OCI-LY7 (cell line): ENCODE measurements around the gene NHLRC1. TPM values are rescaled to one million over a fixed set of nuclear protein-coding genes. Genes with fewer than 3 reads are reported as not detected.

ENCODE experiments used
- BruUV-seq: library from RNA; stranded (reverse); fragments of 400-500 nt; replicated peaks from 2 replicates; lab custom pipeline; 2021; lab: Mats Ljungman, UMichigan
- CTCF ChIA-PET: fragments of 300-600 bp; sonication (Branson Sonifier 250); formaldehyde crosslinking; loops from one replicate; lab custom pipeline; 2022; ENCODE audit warnings: antibody characterized with exemption; ENCODE audit not compliant: unreplicated experiment; lab: Charles Lee
- POLR2A ChIA-PET: fragments of 300-600 bp; sonication (Branson Sonifier 250); formaldehyde crosslinking; loops from one replicate; lab custom pipeline; 2022; ENCODE audit warnings: antibody characterized with exemption; lab: Charles Lee
- DNase-seq: peaks from one replicate; pipeline ENCODE4 v3.0.0-alpha.2; 2015; ENCODE audit warnings: low spot score
- H2AFZ ChIP-seq: fragments of 200-600 bp; sonication (generic), shearing (Covaris generic); 2 replicates; pipeline ENCODE4 v1.6.1; 2014; ENCODE audit warnings: mild to moderate bottlenecking, antibody characterized with exemption, low read length, moderate library complexity
- H3K27ac ChIP-seq: fragments of 200-600 bp; sonication (generic); 2 replicates; pipeline ENCODE4 v1.5.1; 2014; ENCODE audit warnings: mixed run types, low read depth, mild to moderate bottlenecking, moderate library complexity, low read length, inconsistent platforms; ENCODE audit not compliant: poor library complexity, severe bottlenecking
- H3K36me3 ChIP-seq: fragments of 200-600 bp; sonication (generic); 2 replicates; pipeline ENCODE4 v1.6.1; 2014; ENCODE audit warnings: mild to moderate bottlenecking, antibody characterized with exemption, low read length, moderate library complexity, mixed read lengths; ENCODE audit not compliant: insufficient read depth
- H3K4me1 ChIP-seq: fragments of 200-600 bp; sonication (generic); 2 replicates; pipeline ENCODE4 v1.5.1; 2014; ENCODE audit warnings: mild to moderate bottlenecking, low read length; ENCODE audit not compliant: insufficient read depth, poor library complexity, severe bottlenecking
- H3K4me2 ChIP-seq: fragments of 200-600 bp; sonication (generic); 2 replicates; pipeline ENCODE4 v1.6.1; 2014; ENCODE audit warnings: mild to moderate bottlenecking, low read length
- H3K4me3 ChIP-seq: fragments of 200-600 bp; sonication (generic); 2 replicates; pipeline ENCODE4 v1.5.1; 2014; ENCODE audit warnings: mild to moderate bottlenecking, low read depth, low read length; ENCODE audit not compliant: poor library complexity, severe bottlenecking
- H3K79me2 ChIP-seq: fragments of 200-600 bp; sonication (generic); 2 replicates; pipeline ENCODE4 v1.6.1; 2016; ENCODE audit warnings: low read depth, mild to moderate bottlenecking, low read length, moderate library complexity, mixed read lengths; ENCODE audit not compliant: insufficient read depth
- H3K9me2 ChIP-seq: fragments of 200-600 bp; sonication (generic); 2 replicates; pipeline ENCODE4 v1.6.1; 2016; ENCODE audit warnings: mild to moderate bottlenecking, low read length, mixed read lengths; ENCODE audit not compliant: insufficient read depth
- H3K9me3 ChIP-seq: fragments of 200-600 bp; sonication (generic); 2 replicates; pipeline ENCODE4 v1.6.1; 2014; ENCODE audit warnings: mild to moderate bottlenecking, mixed run types, low read length, mixed read lengths
- H4K20me1 ChIP-seq: fragments of 200-600 bp; sonication (generic); 2 replicates; pipeline ENCODE4 v1.6.1; 2014; ENCODE audit warnings: mild to moderate bottlenecking, antibody characterized with exemption, low read length, moderate library complexity, mixed read lengths; ENCODE audit not compliant: insufficient read depth
- EZH2phosphoT487 ChIP-seq: fragments of 200-600 bp; sonication (generic); IDR thresholded peaks from 2 replicates; pipeline ENCODE4 v1.6.1; 2018; ENCODE audit warnings: low read depth, borderline replicate concordance, mild to moderate bottlenecking, mixed run types, antibody characterized with exemption, low read length, moderate library complexity, mixed read lengths
- intact Hi-C: fragments of 100-400 bp; cut with micrococcal nuclease; formaldehyde crosslinking; loops from one replicate; pipeline ENCODE4 v1.10.0; 2022; ENCODE audit not compliant: unreplicated experiment
- total RNA-seq, 2 experiments: library from RNA; depleted of rRNA in 1 of 2; stranded (reverse); fragments of >200 nt in 1 of 2; shearing (Covaris generic) in 1 of 2; gene quantifications; 2 replicates each; pipeline ENCODE4 v1.2.3, GENCODE V29; 2014 to 2022
- TF ChIP-seq, protein P1 (sequence below): fragments of 200-600 bp; sonication (generic); conservative IDR thresholded peaks from 2 replicates; pipeline ENCODE4 v1.5.1; 2014; ENCODE audit warnings: mild to moderate bottlenecking, antibody characterized with exemption, low read length, moderate library complexity, mixed read lengths

NHLRC1 gene
- total RNA-seq, 2 experiments from 2014 or later, result not detected

- no peaks in the 10 kb centered on the region for H3K9me3 ChIP-seq
- no peaks in the 10 kb centered on the region for H3K4me1 ChIP-seq
- POLR2A ChIA-PET, result interaction anchor here (0.6 kb wide), 1 partner anchor 55 kb away, joined by 4 read pairs; no protein-coding TSS in a partner anchor
- CTCF ChIA-PET, result no interaction called here
- no peak overlapping the region for H3K4me3 ChIP-seq
- no peak overlapping the region for H3K27ac ChIP-seq
- TF ChIP-seq, protein P1, sequence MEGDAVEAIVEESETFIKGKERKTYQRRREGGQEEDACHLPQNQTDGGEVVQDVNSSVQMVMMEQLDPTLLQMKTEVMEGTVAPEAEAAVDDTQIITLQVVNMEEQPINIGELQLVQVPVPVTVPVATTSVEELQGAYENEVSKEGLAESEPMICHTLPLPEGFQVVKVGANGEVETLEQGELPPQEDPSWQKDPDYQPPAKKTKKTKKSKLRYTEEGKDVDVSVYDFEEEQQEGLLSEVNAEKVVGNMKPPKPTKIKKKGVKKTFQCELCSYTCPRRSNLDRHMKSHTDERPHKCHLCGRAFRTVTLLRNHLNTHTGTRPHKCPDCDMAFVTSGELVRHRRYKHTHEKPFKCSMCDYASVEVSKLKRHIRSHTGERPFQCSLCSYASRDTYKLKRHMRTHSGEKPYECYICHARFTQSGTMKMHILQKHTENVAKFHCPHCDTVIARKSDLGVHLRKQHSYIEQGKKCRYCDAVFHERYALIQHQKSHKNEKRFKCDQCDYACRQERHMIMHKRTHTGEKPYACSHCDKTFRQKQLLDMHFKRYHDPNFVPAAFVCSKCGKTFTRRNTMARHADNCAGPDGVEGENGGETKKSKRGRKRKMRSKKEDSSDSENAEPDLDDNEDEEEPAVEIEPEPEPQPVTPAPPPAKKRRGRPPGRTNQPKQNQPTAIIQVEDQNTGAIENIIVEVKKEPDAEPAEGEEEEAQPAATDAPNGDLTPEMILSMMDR, result no peak
- TF ChIP-seq EZH2phosphoT487, result no peak
- no peaks in the 10 kb centered on the region for H3K9me2 ChIP-seq
- no peak overlapping the region for H2AFZ ChIP-seq
- DNase-seq, result no peak
- H3K36me3 ChIP-seq, result no peaks in the 10 kb centered on the region
- H3K79me2 ChIP-seq, result no peaks in the 10 kb centered on the region
- no peak overlapping the region for H3K4me2 ChIP-seq
- no TSS peak for BruUV-seq
- H4K20me1 ChIP-seq, result no peaks in the 10 kb centered on the region
- intact Hi-C loops, result no loop called here
Measured at GRCh38 chr6:18080544-18080943, 41.9 kb downstream of the NHLRC1 start.

DNA sequence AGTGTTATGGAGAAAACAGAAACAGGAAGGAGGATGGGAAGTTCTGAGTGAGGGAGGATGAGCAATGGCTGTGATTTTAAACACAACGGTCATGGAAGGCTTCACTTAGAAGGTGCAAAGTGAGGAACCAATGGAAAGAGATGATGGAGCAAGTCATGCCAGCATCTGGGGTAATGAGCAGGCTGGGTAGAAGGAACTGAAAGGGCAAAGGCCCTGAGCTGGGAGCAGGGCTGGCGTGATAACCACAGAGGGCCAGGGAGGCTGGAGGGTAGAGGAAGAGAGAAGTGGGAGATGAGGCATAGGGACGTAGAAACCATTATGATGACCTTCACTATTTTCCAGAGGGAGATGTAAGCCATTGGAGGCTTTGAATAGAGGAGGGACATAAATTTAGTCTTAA is 43.6 kb downstream of the NHLRC1 start:
- Histone ChIP-seq H3K9me3 (no peaks in the 10 kb centered on the region), H4K20me1 (no peaks in the 10 kb centered on the region), H3K27ac (no peak overlapping the region), H3K4me2 (no peak overlapping the region), H3K36me3 (no peaks in the 10 kb centered on the region), H2AFZ (no peak overlapping the region), H3K4me3 (no peak overlapping the region), H3K79me2 (no peaks in the 10 kb centered on the region), H3K4me1 (no peaks in the 10 kb centered on the region), H3K9me2 (no peaks in the 10 kb centered on the region)
- ChIA-PET POLR2A (no interaction called here), CTCF (no interaction called here)
- TF ChIP-seq EZH2phosphoT487, result no peak
- TF ChIP-seq, protein P1, result no peak
- no TSS peak for BruUV-seq
- no peak for DNase-seq
- intact Hi-C loops, result no loop called here

- Histone ChIP-seq H3K9me3 (no peaks in the 10 kb centered on the region), H3K4me1 (no peaks in the 10 kb centered on the region), H3K4me3 (no peak overlapping the region), H3K9me2 (no peaks in the 10 kb centered on the region), H4K20me1 (no peaks in the 10 kb centered on the region), H2AFZ (no peak overlapping the region), H3K27ac (no peak overlapping the region), H3K79me2 (no peaks in the 10 kb centered on the region), H3K36me3 (no peaks in the 10 kb centered on the region), H3K4me2 (no peak overlapping the region)
- no TSS peak for BruUV-seq
- POLR2A ChIA-PET, result interaction anchor here (0.7 kb wide), 1 partner anchor 36 kb away, joined by 3 read pairs; no protein-coding TSS in a partner anchor
- intact Hi-C loops, result no loop called here
- TF ChIP-seq, protein P1, result no peak
- no peak for TF ChIP-seq EZH2phosphoT487
- DNase-seq, result no peak
- CTCF ChIA-PET, result no interaction called here
Measured at GRCh38 chr6:18076231-18076630, 46.2 kb downstream of the NHLRC1 start.
